ENCODE data around the gene MMP24.

MMP24 gene

DNA sequence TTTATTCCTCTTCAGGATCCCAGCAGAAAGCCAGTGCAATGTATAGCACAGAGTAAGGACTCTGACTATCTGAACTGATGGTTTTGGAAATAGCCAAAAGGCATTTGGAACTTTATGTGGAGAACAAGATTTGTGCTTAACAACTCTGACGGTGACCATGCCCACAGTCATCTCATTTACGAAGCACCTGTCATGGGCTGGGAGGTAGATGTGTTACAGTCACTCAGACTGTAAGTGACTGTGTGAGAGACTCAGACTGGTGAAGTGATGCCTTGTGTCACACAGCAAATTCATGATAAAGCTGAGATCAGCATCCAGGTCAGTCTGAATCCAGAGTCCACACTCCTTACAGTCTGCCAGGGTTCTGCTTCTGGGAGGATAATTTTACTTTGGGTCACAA, 89.6 kb downstream of the MMP24 start:
- no peak for DNase-seq

DNA sequence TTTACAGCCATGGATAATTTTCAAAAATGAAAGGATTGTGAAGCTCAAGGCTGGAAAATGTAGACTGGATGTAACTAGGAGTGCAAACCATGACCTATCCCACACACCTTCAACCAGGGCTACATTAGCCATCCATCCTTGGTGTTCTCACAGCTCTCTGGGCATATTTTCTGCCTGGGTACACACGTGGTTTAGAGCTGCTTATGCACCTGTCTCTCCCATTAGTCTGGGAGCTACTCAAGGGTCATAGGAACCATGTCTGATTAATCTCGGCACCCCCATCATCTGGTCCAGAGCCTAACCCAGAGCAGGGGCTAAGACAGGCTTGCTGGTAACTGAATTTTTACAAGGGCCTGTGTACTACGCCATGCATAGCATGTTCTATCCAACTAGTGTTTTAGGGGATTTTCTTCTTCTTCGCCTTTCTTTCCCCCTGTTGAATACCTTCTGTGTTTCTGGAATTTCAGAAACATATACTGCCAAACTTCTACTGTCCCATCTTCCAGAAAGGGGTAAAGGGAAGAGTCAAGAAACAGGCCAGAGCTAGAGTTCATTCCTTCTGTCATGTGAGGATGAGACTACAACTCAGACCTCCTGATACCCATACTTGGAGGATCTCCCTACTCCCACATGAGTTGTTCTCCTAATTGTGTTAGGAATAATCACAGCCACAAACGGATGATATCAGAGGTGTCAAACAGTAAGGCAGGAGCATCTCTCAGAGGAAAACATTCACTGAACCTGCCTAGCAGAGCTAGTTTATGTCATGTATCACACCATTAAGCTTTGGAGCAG, 91.1 kb downstream of the MMP24 start:
- no peak for DNase-seq

DNA sequence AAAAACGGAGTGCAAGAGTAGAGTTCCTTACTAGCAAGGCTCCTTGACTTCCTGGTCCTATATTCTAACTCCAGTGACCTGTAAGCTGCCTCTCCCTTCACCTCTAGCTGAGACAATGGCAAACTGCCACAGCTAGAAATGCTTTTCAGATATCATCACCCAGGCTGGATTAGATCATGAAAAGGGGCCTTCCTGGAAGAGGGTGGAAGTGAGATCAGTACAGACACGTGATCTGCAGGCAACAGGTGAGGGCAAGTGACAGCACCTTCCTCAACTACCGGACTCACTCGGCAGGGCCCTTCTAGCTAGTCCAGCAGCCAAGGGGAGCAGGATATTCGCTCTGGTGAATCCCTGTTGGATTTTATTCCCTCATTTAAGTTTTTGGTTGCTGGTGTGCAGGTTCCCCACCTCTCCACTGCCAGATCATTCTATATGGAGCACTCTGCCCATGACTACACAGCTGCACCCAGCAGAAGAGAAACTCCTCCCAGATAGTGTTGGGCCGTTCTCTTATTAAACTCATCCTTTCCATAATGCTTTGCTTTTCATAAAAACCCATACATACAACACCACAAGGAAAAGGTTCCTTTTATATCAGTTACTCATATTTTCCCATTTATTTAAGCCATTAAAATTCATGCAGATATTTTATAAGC, 92.1 kb downstream of the MMP24 start:
- DNase-seq, result no peak

DNA sequence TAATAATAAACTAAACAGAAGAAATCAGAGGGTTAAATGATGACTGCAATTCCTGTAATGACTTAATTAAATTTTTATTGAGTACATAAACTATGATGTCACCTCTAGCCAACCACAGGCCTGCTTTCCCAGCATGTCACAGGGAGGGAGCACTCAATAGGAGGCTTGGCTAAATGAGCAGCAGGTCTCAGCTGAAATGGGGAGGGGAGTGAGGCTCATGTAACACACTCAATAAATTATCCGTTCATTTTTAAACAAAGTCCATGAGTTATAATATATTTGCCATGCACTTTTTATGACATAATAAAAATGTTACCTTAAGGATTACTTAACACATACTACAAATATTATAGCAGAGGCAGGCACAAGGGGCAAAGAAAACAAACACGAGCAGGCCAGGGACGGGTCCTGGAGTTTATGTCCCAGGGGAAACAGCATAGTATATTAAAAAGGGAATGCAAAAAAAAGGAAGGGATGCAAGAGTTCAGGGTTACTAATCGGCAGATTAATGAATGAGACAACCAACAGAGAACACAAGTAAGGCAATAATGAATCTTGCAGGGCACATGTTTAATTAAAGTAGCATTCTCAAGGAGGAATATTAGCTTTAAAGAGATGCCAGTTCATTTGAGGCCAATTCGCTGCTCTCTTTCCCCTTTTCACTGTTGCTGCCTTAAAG, 92.8 kb downstream of the MMP24 start:
- no peak for DNase-seq

DNA sequence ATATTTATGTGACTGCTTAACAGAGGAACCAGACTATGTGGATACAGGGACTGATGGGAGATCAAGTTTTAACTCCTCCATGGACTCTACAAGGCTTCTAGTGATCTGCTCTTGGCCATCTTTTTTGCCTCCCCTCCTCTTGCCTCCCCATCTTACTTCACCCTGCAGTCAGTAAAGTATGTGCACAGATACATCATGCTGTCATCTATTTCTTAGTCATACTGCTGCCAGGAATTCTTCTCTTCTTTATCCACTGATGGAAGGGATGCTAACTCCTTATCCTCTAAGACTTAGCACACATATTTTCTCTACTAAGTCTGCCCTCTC, 93.3 kb downstream of the MMP24 start:
- no peak for DNase-seq

DNA sequence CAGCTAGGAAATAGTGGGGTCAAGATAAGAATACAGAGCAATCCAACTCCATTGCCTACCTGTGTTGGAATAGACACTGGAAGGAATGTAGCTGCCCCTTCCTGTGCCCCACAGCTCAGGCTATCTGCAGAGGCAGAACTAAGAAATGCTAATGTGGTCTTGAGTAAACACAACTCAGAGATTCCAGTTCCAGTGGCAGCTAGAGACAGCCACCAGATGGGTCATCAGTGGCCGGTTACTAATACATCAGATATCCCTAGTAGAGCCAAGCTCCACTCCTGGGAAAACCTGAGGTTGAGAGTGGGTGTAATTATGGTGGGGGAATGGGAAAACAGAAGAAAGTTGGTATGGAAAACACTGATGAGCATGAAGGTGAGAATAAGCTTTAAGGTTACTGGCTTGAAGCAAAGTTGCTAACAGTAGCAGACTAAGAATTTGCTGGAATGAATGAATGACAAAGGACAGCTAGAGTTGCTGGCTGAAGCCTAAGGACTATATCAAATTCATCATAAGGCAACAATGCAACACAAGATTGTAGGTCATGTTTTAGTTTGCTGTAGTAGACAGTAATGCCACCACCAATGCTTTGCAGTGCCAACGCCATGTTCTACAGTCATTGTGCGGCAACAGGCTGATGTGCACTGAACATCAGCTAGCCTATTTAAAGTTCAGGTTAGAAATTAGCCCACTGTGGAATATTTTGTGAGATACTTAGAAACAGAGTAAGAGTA, 94.1 kb downstream of the MMP24 start:
- DNase-seq, result no peak

DNA sequence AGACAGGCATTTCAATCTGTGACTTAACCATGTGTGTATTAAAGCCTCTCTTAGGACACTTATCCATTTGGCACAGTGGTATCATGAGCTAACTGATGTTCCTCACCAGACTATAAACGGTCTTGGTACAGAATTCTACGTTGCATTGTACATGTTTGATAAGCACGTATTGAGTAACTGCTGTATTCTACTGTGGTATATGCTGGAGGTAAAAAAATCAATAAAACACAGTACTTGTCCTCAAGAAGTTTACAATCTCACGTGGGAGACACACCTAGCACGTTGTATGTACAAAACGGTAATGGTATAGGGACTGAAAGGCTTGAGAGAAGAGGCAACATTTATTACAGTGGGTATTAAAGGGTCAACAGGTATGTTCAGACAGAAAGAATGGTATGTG, 98.9 kb downstream of the MMP24 start:
- DNase-seq, result no peak

DNA sequence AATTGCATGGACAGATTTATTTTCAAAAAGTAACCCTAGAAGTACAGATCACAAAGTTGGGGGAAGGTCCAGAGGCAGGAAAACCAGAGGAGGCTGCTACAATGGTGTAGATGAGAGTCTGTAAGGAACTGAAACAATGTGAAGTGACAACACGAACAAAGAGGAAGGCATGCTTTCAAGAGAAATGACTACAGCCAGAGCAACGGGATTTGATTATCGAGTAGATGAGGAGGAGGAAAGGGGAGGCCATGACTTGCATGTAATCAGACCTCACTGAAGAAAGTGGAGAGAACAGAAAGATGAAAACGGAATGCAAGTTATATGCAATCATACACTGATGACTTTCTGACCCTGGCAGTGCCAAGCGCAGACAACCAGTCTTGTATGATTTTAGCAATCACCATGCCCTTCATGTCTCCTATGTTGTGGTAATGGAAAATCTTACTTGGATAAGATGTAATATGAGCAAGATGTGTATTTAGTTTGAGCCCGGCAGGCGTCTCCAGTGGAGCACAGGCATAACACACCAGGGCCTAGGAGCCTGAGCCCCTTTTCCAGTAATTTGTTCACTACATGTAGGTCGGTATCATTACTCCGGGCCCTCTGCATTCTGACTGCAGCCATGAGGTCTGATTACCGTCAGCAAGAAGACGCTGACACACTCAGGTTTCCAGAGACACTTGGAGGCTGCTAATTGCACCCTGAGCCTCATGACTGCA, 99.7 kb downstream of the MMP24 start:
- no peak for DNase-seq
